Keratinocyte (primary cell): Measurements from ENCODE around the gene FAM221A.

Experiments used
- CTCF ChIP-seq, 3 experiments: IDR thresholded peaks in 1 of 3; conservative IDR thresholded peaks in 1 of 3; optimal IDR thresholded peaks in 1 of 3; 2 replicates in 2 of 3; 3 replicates in 1 of 3; pipeline versions ENCODE3 to v1.5.1; 2011; ENCODE audit warnings: low read length in 3 of 3, mild to moderate bottlenecking in 3 of 3, moderate library complexity in 2 of 3, control low read depth in 1 of 3, inconsistent platforms in 1 of 3; ENCODE audit not compliant: insufficient read depth in 2 of 3; ENCODE audit errors: extremely low read depth in 1 of 3
- EZH2 ChIP-seq: IDR thresholded peaks from one replicate; pipeline ENCODE4 v1.6.1; 2012; ENCODE audit warnings: inconsistent platforms, mild to moderate bottlenecking, low read length, moderate library complexity

- TF ChIP-seq CTCF (optimal IDR thresholded peaks at IDR 0.05 in 1 of 3, IDR thresholded peaks at IDR 0.05 in 1 of 3, conservative IDR thresholded peaks at IDR 0.05 in 1 of 3; ENCODE audit: extremely low read depth in 1 of 3, insufficient read depth in 2 of 3, low read length in 3 of 3) (no peak), EZH2 (no peak)
Observed at GRCh38 chr7:23700046-23700445, 20.0 kb downstream of the FAM221A start.
